Stimulated activated CD4-positive, alpha-beta T cell treated with anti-CD3 and anti-CD28 coated beads, Interleukin-1b, Interleukin-23, amount 100 ng/mL, for 24 hours (primary cell): ENCODE data around the gene RANBP6.
A peak's percentile ranks its signal among the peaks of the same experiment; 100 is the strongest.
"Not testable (repeated sequence)": the region's sequence is repeated elsewhere in the genome, so short reads cannot be mapped to it uniquely, and the experiment has no call there.

Experiments used
- DNase-seq, 4 experiments: peaks; one replicate each; pipeline ENCODE4 v3.0.0-alpha.2; 2020; ENCODE audit warnings: low read depth in 4 of 4, low spot score in 1 of 4

Gene RANBP6

DNA sequence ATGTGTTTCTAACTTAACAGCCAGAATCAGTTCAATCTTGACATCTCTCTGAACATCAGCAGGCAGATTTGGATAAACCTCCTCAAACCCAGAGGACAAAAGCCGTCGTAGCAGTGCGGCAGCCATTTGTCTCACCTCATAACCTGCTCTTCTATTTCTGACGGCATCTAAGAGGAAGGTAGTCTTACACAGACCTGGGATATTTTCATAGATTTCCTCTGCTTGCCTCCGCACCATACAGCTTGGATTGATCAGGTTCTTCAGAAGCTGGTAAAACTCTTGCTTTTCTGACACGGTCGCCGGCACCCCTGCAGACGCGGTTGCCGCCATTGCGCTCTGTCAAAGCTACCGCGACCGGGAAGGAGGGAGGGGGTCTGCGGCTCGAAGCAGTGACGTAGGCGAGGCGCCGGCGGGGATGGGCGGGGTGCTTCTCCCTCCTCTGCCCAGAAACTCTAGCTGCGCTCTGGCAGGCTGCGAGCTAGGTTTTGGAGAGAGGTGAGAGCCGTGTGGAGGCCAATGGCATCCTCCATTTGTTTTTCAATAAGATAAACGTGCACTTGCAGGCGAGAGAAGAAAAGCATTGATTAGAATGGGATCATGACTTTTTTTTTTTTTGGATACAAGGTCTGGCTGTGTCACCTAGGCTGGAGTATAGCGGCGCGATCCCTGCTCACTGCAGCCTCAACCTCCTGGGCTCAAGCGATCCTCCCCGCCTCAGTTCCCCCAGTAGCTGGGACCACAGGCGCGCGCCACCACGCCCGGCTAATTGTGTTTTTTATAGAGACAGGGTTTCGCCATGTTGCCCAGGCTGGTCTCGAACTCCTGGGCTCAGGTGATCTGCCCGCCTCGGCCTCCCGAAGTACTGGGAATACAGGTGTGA is at the start of gene RANBP6:
TSS of gene RANBP6 (minus strand) at position 347 of the 880 bp plus-strand sequence. CDS start at position 330, 17 bp downstream.
- DNase-seq, result peak; percentile 80 to 88 (median 86)

DNA sequence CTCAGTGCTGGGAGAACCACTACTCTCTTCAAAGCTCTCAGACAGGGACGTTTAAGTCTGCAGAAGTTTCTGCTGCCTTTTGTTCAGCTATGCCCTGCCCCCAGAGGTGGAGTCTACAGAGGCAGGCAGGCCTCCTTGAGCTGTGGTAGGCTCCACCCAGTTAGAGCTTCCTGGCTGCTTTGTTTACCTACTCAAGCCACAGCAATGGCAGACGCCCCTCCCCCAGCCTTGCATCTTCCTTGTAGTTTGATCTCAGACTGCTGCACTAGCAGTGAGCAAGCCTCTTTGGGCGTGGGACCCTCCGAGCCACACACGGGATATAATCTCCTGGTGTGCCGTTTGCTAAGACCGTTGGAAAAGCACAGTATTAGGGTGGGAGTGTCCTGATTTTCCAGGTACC is 47.7 kb upstream of the RANBP6 start:
- DNase-seq, result not testable (repeated sequence)

DNA sequence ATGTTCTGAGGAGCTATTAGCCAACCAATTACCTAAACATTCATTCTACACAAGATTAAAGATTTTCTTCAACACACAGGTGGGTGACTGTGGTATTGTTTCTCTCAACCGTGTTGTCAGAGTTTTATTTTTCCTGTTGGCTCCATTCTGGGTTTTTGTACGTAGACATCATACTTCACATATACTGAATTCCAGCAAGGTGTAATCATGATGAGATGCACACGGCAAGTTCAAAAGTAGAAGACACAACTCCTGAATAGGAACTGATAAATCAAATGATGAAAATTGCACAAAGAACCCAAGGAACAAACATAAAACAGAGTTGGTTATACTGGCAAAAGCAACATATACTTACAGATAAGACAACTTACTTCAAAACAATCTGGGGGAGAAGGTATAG is 40.2 kb upstream of the RANBP6 start:
- DNase-seq, result no peak

DNA sequence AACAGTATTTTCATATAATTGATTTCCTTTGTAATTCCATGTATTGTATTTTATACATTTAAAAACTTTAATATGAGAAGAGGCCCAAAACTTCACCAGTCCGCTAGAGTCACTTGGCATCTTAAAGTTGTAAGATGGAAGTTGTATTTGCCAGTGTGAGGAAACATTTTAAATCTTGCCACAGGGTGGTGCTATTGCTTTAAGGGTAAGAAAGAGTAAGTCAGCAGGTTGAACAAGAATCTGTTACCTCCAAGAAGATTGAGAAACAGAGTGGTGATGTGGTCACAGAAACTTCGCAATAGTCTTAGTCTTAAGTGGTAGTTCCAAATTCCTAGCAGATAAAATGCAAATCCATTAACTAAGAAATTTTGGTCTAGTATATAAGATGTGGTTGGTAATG is 39.8 kb upstream of the RANBP6 start:
- peak in 2 of 4 experiments; percentile 25 for DNase-seq

DNA sequence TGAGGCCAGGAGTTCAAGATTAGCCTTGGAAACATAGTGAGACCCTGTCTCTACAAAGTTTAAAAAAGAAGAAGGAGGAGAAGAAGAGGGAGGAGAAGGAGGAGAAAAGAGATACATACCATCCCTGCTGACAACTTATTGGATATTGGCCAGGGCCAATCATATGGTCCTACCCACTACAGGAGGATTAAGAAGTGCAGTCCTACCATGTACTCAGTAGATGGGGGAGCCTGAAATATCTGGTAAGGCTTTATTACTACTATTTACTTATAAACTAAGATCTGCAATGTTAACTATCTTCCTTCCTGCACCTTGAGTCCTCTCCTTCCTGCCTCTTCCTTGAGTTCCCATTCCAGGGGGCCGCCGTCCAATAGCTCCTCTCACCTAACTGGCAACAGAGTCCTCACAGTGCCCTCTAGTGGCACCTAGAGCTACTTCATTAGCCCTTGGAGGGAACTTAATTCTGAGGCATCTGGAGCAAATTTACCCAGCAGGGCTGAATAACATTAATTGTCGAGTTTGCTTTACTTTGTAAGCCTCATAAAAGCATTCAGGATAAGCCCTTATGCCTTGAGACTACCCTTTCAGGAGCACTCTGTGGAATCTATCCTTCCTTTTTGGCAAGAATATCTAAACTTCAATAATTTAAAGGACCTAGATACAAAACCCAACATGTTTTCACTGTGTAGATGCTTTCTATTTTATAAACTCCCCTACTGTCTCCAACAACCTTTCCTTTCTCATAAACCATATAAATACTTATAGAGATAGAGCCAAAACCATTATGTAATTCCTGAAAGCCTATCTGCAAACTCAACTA is 39.1 kb upstream of the RANBP6 start:
- peak; percentile 15 to 50 (median 32) for DNase-seq

DNA sequence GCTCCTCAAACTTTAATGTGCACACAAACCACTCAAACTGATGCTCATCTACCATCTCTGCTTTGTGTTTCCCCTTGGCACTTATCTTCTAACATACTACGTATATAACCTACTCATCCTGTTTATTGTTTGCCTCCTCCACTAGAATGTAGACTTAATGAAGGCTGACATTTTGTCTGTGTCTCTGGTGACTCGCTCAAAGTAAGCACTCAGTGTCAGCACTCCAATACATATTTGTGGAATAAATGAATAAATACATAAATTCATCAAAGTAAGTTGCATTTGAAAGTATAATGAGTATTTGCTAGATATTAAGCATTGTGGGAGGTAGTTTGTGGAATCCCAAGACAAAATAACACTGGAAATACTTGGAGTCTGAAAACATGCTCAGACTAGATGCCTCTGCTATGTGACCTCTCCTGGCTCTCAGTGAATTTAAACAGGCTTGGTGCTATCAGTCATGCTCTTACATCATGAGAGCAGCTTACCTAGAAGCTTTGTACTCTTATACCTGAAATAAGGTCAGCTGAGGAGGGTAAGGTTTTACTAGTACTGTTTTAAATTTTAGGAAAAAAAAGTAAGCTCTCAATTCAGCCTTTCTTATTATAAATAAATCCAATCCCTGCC is 37.0 kb upstream of the RANBP6 start:
- no peak for DNase-seq

DNA sequence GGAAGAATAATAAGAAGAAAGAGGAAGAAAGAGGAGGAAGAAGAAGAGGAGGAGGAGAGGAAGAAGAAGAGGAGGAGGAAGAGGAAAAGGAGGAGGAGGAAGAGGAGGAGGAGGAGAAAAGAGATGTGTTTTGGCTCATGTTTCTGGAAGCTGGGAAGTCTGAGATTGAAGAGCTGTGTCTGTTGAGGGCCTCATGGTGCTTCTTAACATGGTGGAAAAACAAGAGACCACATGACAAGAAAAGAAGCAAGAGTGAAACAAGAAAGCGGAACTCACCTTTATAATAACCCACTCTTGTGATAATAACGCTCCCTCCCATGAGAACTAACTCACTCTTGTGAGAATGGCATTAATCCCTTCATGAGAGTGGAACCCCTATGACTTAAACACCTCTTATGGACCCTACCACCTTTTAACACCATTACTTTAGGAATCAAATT is 36.1 kb upstream of the RANBP6 start:
- no peak for DNase-seq

DNA sequence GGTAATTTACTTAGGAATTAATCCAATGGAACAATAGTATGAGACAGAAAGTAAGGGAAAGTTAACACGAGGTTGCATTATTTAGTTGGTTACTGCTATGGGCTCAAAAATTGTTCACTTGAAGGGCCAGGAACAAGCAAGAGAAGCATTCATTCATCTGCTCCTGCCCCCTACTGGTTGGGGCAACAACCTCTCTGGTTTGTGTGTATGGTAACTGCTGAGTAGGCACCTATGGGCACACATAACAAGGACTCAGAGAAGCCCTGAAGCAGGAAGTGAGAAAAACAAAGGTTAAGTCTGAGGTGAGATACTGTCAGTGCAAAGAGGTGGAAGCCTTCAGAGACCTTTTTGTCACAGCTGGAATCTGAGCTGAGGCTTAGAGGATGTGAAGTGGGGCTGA is 34.4 kb upstream of the RANBP6 start:
- DNase-seq, result peak in 1 of 4 experiments; percentile 13

DNA sequence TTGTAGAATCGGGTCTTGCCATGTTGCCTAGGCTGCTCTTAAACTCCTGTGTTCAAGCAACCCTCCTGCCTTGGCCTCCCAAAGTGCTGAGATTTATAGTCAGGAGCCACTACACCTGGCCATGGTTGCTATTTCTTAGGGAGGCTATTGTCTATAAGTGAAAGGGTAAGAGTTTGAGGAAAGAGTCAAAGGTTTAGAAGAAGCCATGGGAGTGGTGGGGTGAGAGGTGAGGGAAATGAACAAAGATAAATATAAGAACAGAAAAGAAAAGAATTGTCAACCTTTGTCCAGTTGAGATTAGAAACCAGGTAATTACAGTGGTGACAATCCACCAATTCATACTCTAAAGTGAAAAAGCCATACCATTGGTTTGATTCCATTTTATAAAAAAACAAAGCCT is 32.6 kb upstream of the RANBP6 start:
- no peak for DNase-seq

DNA sequence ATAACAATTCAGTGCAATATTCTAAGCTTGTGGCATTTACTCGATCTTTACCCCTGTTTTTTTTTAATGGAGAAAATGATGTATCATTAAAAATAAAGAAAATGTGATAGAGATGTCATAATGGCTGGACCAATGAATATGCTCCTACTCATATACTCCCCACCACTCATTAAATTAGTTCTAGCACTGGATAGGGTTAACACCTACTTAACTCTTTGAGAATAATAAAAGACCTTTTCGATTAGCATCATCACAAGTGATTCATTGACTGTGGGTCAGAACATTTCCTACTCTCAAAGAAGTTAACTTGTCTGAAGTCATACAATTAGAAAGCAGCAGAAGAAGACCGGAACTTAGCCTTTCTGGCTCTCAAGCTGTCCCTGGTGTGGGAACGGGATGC is 31.6 kb upstream of the RANBP6 start:
- DNase-seq, result no peak

DNA sequence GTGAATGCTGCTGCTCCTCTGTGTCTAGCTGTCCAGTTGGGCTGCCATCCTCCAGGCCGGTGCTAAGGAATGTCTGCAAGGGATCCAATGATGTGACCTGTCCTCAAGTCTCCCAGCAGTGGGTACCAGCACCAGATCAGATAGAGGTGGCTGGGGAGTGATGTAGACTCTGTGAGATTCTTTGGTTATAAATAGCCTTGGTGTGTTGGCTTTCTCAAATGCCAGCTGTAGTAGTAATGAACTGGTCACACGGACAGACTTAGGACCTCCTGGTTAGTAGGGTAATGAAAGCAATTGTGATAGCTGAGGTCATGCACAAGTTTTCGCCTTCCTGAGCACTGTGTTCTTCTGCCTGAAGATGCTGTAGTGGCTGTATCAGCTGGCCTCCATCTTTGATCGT is 29.9 kb upstream of the RANBP6 start:
- no peak for DNase-seq

DNA sequence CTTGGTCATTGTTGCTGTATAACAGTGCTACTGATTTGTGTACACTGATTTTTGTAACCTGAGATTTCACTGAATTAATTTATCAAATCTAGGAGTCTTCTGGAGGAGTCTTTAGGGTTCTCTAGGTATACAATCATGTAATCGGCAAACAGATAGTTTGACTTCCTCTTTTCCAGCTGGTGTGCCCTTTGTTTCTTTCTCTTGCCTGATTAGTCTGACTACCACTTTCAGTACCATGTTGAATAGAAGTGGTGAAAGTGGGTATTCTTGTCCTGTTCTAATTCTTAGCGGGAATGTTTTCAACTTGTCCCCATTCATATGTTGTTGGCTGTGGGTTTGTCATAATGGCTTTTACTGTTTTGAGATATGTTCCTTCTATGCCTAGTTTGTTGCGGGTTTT is 24.7 kb upstream of the RANBP6 start:
- no peak for DNase-seq

DNA sequence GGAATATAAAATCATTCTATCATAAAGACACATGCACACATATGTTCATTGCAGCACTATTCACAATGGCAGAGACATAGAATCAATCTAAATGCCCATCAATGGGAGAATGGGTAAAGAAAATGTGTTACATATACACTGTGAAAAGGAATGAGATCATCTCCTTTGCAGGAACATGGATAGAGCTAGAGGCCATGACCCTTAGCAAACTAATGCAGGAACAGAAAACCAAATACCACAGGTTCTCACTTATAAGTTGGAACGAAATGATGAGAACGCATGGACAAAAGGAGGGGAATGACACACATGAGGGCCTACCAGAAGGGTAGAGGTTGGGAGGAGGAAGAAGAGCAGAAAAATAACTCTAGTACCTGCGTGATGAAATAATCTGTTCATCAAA is 21.0 kb upstream of the RANBP6 start:
- DNase-seq, result no peak

DNA sequence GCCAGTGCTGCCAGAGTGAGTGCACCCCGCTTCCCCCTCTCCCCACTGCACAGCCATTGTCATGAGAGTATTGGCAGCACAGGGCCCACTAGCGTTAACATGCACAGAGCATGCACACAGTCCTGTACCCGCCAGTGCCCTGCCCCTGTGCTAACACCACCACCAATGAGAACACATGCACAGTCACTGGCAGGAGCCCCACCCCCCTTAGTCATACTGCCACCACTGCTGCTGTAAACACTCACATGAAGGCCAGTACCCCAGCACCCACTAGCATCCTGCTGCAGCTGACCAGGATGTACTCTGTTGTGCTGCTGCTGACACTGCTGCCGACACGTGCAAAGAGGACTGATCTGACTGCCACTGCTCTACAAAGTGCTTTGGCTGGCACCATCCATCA is 19.5 kb upstream of the RANBP6 start:
- no peak for DNase-seq

DNA sequence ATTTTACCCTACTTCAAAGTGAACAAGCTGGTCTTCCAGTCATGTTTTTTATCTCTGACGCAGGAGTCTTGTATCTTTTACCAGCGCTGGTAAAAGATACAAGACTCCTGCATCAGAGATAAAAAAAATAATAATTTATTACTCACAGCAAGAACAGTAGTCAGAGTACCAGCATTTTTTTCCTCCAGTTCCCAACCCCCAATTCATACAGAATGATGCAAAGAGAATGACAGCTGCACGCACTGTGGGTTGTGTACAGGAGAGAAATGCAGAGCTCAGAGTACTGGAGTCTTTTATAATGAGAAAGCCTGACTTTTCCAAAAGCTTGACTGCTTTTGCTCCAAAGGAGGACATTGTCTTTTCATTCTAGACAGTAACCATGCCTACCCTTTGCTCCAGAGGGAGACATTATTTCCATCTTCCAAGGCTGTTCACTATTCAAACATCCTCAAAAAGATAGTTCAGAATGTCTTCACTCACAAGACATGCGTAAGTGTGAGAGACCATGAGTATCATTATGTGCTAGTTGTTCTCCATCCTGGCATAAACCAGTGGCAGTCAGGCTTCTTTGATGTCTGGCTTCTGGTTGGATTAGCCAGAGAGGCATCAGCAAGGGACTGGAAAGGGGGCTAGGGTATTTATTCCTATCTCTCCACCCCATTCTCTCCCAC is 14.3 kb upstream of the RANBP6 start:
- DNase-seq, result no peak

DNA sequence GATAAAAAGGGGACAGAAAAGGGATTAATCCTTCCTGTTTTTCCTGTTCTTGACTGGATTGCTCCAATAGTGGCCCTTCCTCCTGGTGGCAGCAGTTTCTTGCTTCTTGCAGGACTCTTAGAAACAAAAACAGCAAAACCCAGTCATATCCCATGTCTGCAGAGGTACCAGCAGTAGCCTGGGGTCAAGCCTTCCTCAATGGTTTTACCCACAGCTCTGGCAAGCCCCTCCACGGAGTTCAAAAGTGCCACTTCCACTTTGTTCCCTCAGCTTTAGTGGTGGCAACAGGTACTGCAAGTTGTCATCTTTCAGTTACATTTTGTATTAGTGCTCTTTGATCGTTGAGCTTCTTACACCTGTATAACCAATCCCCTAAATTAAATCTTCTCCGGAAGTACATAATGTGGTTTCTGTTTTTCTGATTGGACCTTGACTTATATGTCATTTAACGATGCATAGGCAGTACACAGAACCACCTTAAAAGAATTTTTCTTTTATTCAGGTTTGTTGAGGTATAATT is 8.7 kb upstream of the RANBP6 start:
- no peak for DNase-seq

DNA sequence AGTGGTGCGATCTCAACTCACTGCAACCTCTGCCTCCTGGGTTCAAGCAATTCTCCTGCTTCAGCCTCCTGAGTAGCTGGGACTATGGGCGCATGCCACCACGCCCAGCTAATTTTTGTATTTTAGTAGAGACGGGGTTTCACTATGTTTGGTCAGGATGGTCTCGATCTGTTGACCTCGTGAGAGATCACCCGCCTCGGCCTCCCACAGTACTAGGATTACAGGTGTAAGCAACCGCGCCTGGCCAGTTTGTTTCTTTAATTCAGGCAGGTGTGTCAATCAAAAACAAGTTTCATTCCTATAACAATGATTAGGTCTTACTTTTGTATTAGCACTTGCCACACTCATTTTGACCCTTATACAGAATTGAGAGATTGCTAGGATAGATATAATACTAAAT is 1.6 kb upstream of the RANBP6 start:
- not testable (repeated sequence) for DNase-seq

DNA sequence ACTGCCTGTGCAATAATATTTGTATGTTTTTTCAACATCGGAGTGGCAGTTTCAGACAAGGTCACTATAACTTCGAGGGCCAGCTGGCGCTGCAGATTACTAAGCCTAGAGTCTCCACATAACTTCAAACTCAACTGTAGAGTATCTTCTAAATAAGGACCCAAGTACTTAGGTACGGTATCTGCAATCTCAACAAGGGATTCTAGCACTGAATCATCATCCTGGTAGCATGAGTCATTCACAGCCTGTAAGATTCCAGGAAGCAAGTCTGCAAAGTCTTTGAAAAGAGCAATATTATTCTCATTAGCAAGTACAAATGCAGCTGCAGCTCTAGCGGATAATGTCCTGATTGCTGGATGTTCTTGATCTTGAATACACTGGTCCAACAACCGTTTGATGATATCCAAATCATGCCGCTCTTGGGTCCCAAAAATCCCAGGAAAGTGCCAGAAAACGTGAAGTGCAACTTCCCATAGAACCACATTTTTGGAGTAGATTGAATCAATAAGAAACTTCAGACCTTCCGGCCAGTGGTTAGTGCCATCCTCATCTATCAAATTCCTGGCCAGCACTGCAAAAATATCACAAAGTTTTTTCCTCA is 654 bp downstream of the RANBP6 start:
- no peak for DNase-seq

DNA sequence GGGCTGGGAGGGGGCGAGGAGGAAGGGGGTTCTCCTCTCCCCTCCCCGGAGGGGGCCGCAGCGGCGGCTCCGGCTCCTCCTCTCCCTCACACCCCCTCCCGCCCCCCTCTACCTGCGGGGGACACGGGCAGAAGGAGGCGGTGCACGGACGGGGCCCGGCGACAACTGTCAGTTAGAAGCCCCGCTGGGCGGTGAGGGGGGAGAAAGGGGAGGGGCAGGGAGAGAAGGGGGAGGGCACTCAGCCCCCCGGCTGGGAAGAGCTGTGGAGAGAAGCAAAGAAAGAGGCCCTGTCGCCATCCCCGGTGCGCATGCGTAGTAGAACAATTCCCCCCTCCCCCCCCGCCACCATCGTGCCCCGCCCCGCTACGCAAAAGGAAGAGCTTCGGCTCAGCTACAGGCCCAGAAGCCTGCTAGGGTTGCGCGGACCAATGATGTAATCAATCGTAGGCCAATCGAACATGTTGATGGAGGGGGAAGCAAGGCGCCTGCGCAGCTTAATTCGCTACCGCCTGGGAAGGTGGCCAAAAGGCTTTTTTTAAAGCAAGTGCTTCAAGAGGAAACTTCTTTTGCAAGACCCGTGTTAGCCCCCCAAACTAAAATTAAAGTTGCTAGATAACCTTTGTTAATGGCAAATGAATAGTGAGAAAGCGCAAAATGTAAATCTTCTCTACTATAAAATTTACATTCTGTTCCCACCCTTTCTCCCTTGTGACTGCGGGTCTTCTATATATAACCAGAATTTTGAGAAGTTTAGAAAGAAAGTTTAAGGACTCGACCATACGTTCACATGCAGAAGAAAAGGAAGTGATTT is 7.0 kb downstream of the RANBP6 start:
- DNase-seq, result peak; percentile 80 to 87 (median 86)

DNA sequence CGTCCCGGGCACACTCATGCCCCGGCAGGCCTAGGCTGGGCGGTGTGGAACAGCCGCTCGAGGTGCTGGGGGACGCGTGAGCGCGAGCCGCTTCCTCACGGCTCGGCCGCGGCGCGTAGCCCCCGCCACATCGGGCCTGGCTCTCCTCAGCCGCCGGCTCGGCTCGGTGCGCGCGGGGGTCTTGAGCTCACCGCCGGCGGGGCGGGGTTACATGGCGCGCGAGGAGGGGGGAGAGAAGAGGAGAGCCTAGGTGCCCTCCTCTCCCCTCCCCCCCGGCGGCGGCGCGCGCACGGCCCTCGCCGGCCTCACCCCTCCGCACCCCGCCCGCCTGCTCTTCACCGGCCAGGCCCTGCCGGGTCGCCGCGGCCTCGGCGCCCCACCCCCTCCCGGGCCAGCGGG is 7.7 kb downstream of the RANBP6 start:
- peak in 3 of 4 experiments; percentile 61 to 65 (median 61) for DNase-seq
